Testis (tissue), 3 donors: Measurements from ENCODE around the gene PHF3. TPM values are rescaled to one million over a fixed set of nuclear protein-coding genes. Genes with fewer than 3 reads are reported as not detected.
"Not testable (repeated sequence)": the region's sequence is repeated elsewhere in the genome, so short reads cannot be mapped to it uniquely, and the experiment has no call there.

Experiments
- DNase-seq: peaks from one replicate; pipeline ENCODE4 v3.0.0-alpha.2; 2019
- H3K27ac ChIP-seq, 2 donors: fragments of 200-600 bp; sonication (generic); one replicate each; pipeline ENCODE4 v1.5.1; 2019
- H3K27me3 ChIP-seq: fragments of 200-600 bp; sonication (generic); one replicate; pipeline ENCODE4 v1.5.1; 2019
- H3K36me3 ChIP-seq: fragments of 200-600 bp; sonication (generic); one replicate; pipeline ENCODE4 v1.5.1; 2017; ENCODE audit warnings: low read depth; ENCODE audit errors: missing control alignments
- H3K4me1 ChIP-seq: fragments of 200-600 bp; sonication (generic); one replicate; pipeline ENCODE4 v1.5.1; 2019
- H3K4me3 ChIP-seq, 2 donors: fragments of 200-600 bp; sonication (generic); one replicate each; pipeline ENCODE4 v1.5.1; 2017 to 2019
- H3K9me3 ChIP-seq: fragments of 200-600 bp; sonication (generic); one replicate; pipeline ENCODE4 v1.5.1; 2017
- POLR2A ChIP-seq: fragments of 450-650 bp; IDR thresholded peaks from one replicate; pipeline ENCODE4 v1.6.1; 2017; ENCODE audit warnings: antibody characterized with exemption, mild to moderate bottlenecking, moderate library complexity
- WGBS, 2 donors: methylation state at CpG; one replicate each; pipeline ENCODE4 v1.1.5; 2018; 5-methylcytosine and 5-hydroxymethylcytosine counted together
- intact Hi-C: fragments of 100-400 bp; cut with DNase I; formaldehyde crosslinking; loops from one replicate; pipeline ENCODE4 v1.15.1; 2023; ENCODE audit warnings: low total_unique reads
- polyA plus RNA-seq: library from polyadenylated mRNA; stranded (reverse); fragments of 350-450 nt; fragmentation: Illumina TruSeq; extraction: RNeasy Lipid Tissue Mini Kit (QIAGEN cat#74804); gene quantifications from one replicate; pipeline ENCODE4 v1.2.3, GENCODE V29; 2014; ENCODE audit warnings: low read depth, low replicate concordance; ENCODE audit not compliant: insufficient read depth
- total RNA-seq, 2 donors: library from RNA; depleted of rRNA; stranded (reverse); fragments of >200 nt; gene quantifications; one replicate each; pipeline ENCODE4 v1.2.3, GENCODE V29; 2016
- TF ChIP-seq, protein P1 (sequence below), 3 experiments: fragments of 450-650 bp in 2 of 3; fragments of 200-600 bp in 1 of 3; sonication (generic) in 1 of 3; IDR thresholded peaks; one replicate each; pipeline ENCODE4 v1.5.1; 2016 to 2019; ENCODE audit warnings: antibody characterized with exemption in 3 of 3, mild to moderate bottlenecking in 2 of 3, moderate library complexity in 1 of 3

The PHF3 gene
- total and polyA plus RNA-seq, 3 donors from 2014 or later = 18.7 to 82.4 (median 76.1) TPM

- TF ChIP-seq, protein P1, sequence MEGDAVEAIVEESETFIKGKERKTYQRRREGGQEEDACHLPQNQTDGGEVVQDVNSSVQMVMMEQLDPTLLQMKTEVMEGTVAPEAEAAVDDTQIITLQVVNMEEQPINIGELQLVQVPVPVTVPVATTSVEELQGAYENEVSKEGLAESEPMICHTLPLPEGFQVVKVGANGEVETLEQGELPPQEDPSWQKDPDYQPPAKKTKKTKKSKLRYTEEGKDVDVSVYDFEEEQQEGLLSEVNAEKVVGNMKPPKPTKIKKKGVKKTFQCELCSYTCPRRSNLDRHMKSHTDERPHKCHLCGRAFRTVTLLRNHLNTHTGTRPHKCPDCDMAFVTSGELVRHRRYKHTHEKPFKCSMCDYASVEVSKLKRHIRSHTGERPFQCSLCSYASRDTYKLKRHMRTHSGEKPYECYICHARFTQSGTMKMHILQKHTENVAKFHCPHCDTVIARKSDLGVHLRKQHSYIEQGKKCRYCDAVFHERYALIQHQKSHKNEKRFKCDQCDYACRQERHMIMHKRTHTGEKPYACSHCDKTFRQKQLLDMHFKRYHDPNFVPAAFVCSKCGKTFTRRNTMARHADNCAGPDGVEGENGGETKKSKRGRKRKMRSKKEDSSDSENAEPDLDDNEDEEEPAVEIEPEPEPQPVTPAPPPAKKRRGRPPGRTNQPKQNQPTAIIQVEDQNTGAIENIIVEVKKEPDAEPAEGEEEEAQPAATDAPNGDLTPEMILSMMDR (IDR thresholded peaks at IDR 0.05) = no peak
- no peak for TF ChIP-seq POLR2A
- H3K36me3 ChIP-seq = no peaks in the 10 kb centered on the region
- intact Hi-C loops = no loop called here
Measured at GRCh38 chr6:63724721-63725120, 89.1 kb downstream of the PHF3 start.

DNA sequence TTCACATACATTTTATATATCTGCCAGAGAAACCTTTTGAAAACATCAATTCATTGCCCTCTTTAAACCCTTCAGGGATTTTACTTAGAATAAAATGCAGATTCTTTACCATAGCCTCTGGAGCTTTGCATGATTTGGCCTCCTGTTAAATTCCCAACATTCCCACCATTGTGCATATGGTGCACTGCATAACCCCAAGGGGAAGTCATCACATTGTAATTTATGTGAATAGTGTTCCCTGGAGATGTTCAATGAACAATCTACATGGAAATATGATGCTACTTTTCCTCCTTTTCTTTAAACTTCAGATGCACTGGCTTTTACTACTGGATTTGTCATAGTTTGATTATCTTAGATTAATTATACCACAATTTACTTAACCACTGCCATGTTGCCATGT lies 94.7 kb downstream of the PHF3 start:
- no peaks in the 10 kb centered on the region for H3K27me3 ChIP-seq
- DNase-seq = no peak
- no peaks in the 10 kb centered on the region for H3K9me3 ChIP-seq
- H3K4me3 ChIP-seq = no peak overlapping the region
- intact Hi-C loops = no loop called here
- H3K4me1 ChIP-seq = no peaks in the 10 kb centered on the region
- no peak overlapping the region for H3K27ac ChIP-seq
- no peak for TF ChIP-seq POLR2A
- TF ChIP-seq, protein P1 (IDR thresholded peaks at IDR 0.05) = no peak
- H3K36me3 ChIP-seq = no peaks in the 10 kb centered on the region

More at GRCh38 chr6:63724721-63725120, 89.1 kb downstream of the PHF3 start:
- no peak for DNase-seq
- H3K27ac ChIP-seq = no peak overlapping the region
- H3K4me3 ChIP-seq = no peak overlapping the region
- no peaks in the 10 kb centered on the region for H3K4me1 ChIP-seq
- no peaks in the 10 kb centered on the region for H3K9me3 ChIP-seq
- H3K27me3 ChIP-seq = no peaks in the 10 kb centered on the region

GRCh38 chr6:63731930-63732329 lies 96.3 kb downstream of the PHF3 start:
- no peaks in the 10 kb centered on the region for H3K27me3 ChIP-seq

DNA sequence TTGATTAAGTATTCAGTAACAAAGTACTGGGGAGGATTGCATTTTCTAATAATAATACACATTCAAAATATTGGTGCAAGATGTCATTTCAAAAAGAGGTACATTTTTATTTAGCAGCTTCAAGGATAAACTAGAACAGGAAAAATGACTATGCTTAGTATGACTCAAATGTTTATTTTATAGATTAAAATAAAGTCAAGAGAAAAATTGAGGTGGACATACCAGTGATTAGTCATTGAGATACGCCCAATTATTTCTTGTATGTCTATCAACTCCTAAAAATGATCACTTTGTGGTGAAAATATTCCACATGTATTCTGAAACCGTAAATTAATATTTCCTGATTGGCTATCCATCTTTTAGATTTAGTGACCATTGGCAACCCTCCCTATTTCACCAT lies 96.7 kb downstream of the PHF3 start:
- intact Hi-C loops = no loop called here
- TF ChIP-seq, protein P1 (IDR thresholded peaks at IDR 0.05) = no peak
- TF ChIP-seq POLR2A = no peak
- no peaks in the 10 kb centered on the region for H3K27me3 ChIP-seq
- 92 to 95% methylated on average over 2 of the region's 2 CpGs for WGBS, 2 donors
- no peaks in the 10 kb centered on the region for H3K36me3 ChIP-seq
- no peaks in the 10 kb centered on the region for H3K9me3 ChIP-seq
- H3K27ac ChIP-seq = no peak overlapping the region
- no peak for DNase-seq
- no peak overlapping the region for H3K4me3 ChIP-seq
- H3K4me1 ChIP-seq = no peaks in the 10 kb centered on the region

More at GRCh38 chr6:63731930-63732329, 96.3 kb downstream of the PHF3 start:
- Histone ChIP-seq H3K9me3 (no peaks in the 10 kb centered on the region), H3K4me1 (no peaks in the 10 kb centered on the region), H3K4me3 (no peak overlapping the region), H3K27ac (no peak overlapping the region), H3K36me3 (no peaks in the 10 kb centered on the region)
- TF ChIP-seq, protein P1 (IDR thresholded peaks at IDR 0.05) = no peak
- no peak for TF ChIP-seq POLR2A
- intact Hi-C loops = no loop called here
- DNase-seq = no peak
- 75 to 80% methylated on average over 3 of the region's 3 CpGs for WGBS, 2 donors

DNA sequence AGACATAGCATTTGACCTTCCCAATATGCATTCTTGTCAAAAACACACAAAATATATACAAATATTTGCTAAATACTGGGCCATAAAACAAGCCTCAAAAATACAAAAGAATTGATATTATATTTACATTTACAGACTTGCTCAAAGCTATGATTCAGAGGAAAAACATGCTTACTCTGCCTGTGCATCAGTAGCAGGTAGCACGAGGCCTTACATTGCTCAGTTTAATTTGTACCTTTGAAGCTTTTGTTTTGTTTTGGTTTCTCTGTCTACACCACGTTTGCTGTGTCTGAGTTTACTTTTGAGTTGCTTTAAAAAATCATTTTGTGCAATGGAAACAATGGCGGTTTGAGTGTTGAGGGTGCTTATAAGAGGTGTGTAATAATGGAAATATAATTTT lies 99.3 kb downstream of the PHF3 start:
- H3K4me1 ChIP-seq = no peaks in the 10 kb centered on the region
- H3K9me3 ChIP-seq = no peaks in the 10 kb centered on the region
- DNase-seq = no peak
- no peaks in the 10 kb centered on the region for H3K27me3 ChIP-seq
- 80 to 81% methylated on average over 3 of the region's 3 CpGs for WGBS, 2 donors
- no peak overlapping the region for H3K27ac ChIP-seq
- TF ChIP-seq POLR2A = no peak
- TF ChIP-seq, protein P1 (IDR thresholded peaks at IDR 0.05) = no peak
- intact Hi-C loops = no loop called here
- H3K36me3 ChIP-seq = no peaks in the 10 kb centered on the region
- no peak overlapping the region for H3K4me3 ChIP-seq

GRCh38 chr6:63738190-63738589 lies 102.6 kb downstream of the PHF3 start:
- H3K4me1 ChIP-seq, H3K4me3 ChIP-seq, H3K9me3 ChIP-seq, intact Hi-C loops, H3K27ac ChIP-seq, H3K27me3 ChIP-seq, H3K36me3 ChIP-seq, DNase-seq: not testable (repeated sequence)
- 81 to 83% methylated on average over 2 of the region's 2 CpGs for WGBS, 2 donors
